HCT116 (cell line): ENCODE measurements around the gene HESX1. TPM values are rescaled to one million over a fixed set of nuclear protein-coding genes. Genes with fewer than 3 reads are reported as not detected.

Experiments used
- ATAC-seq: fragments of 200-7000 bp; cut with Tn5 transposase; 2 replicates; pipeline ENCODE4 v1.9.1; 2020; ENCODE audit warnings: mild to moderate bottlenecking, moderate library complexity
- BruUV-seq: library from RNA; stranded (reverse); fragments of 400-500 nt; replicated peaks from 2 replicates; lab custom pipeline; 2021; lab: Mats Ljungman, UMichigan
- CTCF ChIA-PET: fragments of 300-600 bp; sonication (Branson Sonifier 250); formaldehyde crosslinking; loops from one replicate; lab custom pipeline; 2021; ENCODE audit warnings: antibody characterized with exemption; lab: Charles Lee
- POLR2A ChIA-PET: fragments of 300-600, 350-600 bp; sonication (Branson Sonifier 250); formaldehyde crosslinking; loops from one replicate; lab custom pipeline; 2021; ENCODE audit warnings: antibody characterized with exemption; lab: Charles Lee
- RAD21 ChIA-PET, 2 experiments: fragments of 300-600 bp; sonication (Branson Sonifier 250); formaldehyde crosslinking; loops; one replicate each; lab custom pipeline; 2023; ENCODE audit warnings: low total read pairs in 2 of 2; ENCODE audit not compliant: uncharacterized antibody in 2 of 2, unreplicated experiment in 2 of 2, low non-redundant PET in 1 of 2; lab: Charles Lee
- DNase-seq: peaks from one replicate; pipeline ENCODE4 v3.0.0-alpha.2; 2010; ENCODE audit warnings: low read depth, low spot score
- H2AFZ ChIP-seq: fragments of 200-600 bp; shearing (Covaris generic), sonication (generic); 2 replicates; pipeline ENCODE4 v1.6.1; 2017; ENCODE audit warnings: low read depth, mixed run types, mixed read lengths, antibody characterized with exemption, low read length; ENCODE audit not compliant: poor library complexity, severe bottlenecking
- H3K27ac ChIP-seq: 2 replicates; pipeline ENCODE4 v1.5.1; 2012; ENCODE audit warnings: low read depth, low read length
- H3K27me3 ChIP-seq: fragments of 200-600 bp; sonication (generic); 2 replicates; pipeline ENCODE4 v1.6.1; 2016; ENCODE audit warnings: mixed run types, low read length, mixed read lengths; ENCODE audit not compliant: insufficient read depth
- H3K36me3 ChIP-seq, 2 experiments: fragments of 200-500 bp in 1 of 2; fragments of 200-600 bp in 1 of 2; sonication (Bioruptor generic) in 1 of 2; sonication (generic) in 1 of 2; 2 replicates each; pipeline versions ENCODE4 v1.5.1 to v1.6.1; 2014 to 2016; ENCODE audit warnings: low read length in 2 of 2, inconsistent platforms in 1 of 2, mixed read lengths in 1 of 2, mixed run types in 1 of 2; ENCODE audit not compliant: insufficient read depth in 2 of 2, control insufficient read depth in 1 of 2
- H3K4me1 ChIP-seq, 2 experiments: fragments of 200-600 bp in 1 of 2; sonication (generic) in 1 of 2; 2 replicates each; pipeline versions ENCODE4 v1.5.1 to v1.6.1; 2012 to 2017; ENCODE audit warnings: low read length in 2 of 2, inconsistent platforms in 1 of 2, mild to moderate bottlenecking in 1 of 2, mixed read lengths in 1 of 2, mixed run types in 1 of 2, moderate library complexity in 1 of 2; ENCODE audit not compliant: insufficient read depth in 2 of 2, control insufficient read depth in 1 of 2
- H3K4me2 ChIP-seq: fragments of 200-600 bp; sonication (generic); 2 replicates; pipeline ENCODE4 v1.6.1; 2017; ENCODE audit warnings: mixed run types, low read length, mixed read lengths
- H3K4me3 ChIP-seq, 2 experiments: fragments of 200-600 bp in 1 of 2; sonication (generic) in 1 of 2; replicated peaks in 1 of 2; 2 replicates each; pipeline ENCODE4 v1.5.1; 2011 to 2016; ENCODE audit warnings: low read length in 2 of 2, control low read depth in 1 of 2, low read depth in 1 of 2, mild to moderate bottlenecking in 1 of 2, mixed read lengths in 1 of 2, mixed run types in 1 of 2
- H3K79me2 ChIP-seq: fragments of 200-600 bp; sonication (generic); 2 replicates; pipeline ENCODE4 v1.6.1; 2017; ENCODE audit warnings: mild to moderate bottlenecking, mixed run types, low read length, moderate library complexity, mixed read lengths; ENCODE audit not compliant: insufficient read depth
- H3K9ac ChIP-seq: fragments of 200-600 bp; sonication (generic); 2 replicates; pipeline ENCODE4 v1.6.1; 2016; ENCODE audit warnings: low read length, mixed read lengths
- H3K9me2 ChIP-seq: fragments of 200-600 bp; sonication (generic), shearing (Covaris generic); 2 replicates; pipeline ENCODE4 v1.6.1; 2017; ENCODE audit warnings: mixed run types, mild to moderate bottlenecking, moderate library complexity; ENCODE audit not compliant: insufficient read depth
- H3K9me3 ChIP-seq, 2 experiments: fragments of 200-500 bp in 1 of 2; fragments of 200-600 bp in 1 of 2; sonication (Bioruptor generic) in 1 of 2; sonication (generic) in 1 of 2; 2 replicates each; pipeline ENCODE4 v1.6.1; 2014 to 2017; ENCODE audit warnings: low read length in 2 of 2, mixed read lengths in 2 of 2, inconsistent platforms in 1 of 2, low read depth in 1 of 2, mild to moderate bottlenecking in 1 of 2, mixed run types in 1 of 2, moderate library complexity in 1 of 2; ENCODE audit not compliant: control insufficient read depth in 1 of 2, insufficient read depth in 1 of 2
- H4K20me1 ChIP-seq: fragments of 200-600 bp; sonication (generic), shearing (Covaris generic); 2 replicates; pipeline ENCODE4 v1.6.1; 2017; ENCODE audit warnings: mixed run types, mild to moderate bottlenecking, moderate library complexity; ENCODE audit not compliant: insufficient read depth
- CEBPB ChIP-seq: IDR thresholded peaks from 2 replicates; pipeline ENCODE4 v1.6.1; 2012; ENCODE audit warnings: low read depth
- EGR1 ChIP-seq: IDR thresholded peaks from 2 replicates; pipeline ENCODE4 v1.6.1; 2012; ENCODE audit warnings: low read depth
- EZH2 ChIP-seq: fragments of 200-600 bp; sonication (generic); IDR thresholded peaks from 2 replicates; pipeline ENCODE4 v1.6.1; 2017; ENCODE audit warnings: antibody characterized with exemption, mixed run types
- EZH2phosphoT487 ChIP-seq: fragments of 200-600 bp; IDR thresholded peaks from 2 replicates; pipeline ENCODE4 v1.6.1; 2018; ENCODE audit warnings: antibody characterized with exemption, borderline replicate concordance
- FOSL1 ChIP-seq: IDR thresholded peaks from 2 replicates; pipeline ENCODE4 v1.6.1; 2012; ENCODE audit warnings: low read depth
- POLR2A ChIP-seq: IDR thresholded peaks from 2 replicates; pipeline ENCODE4 v1.7.0; 2011; ENCODE audit warnings: borderline replicate concordance; ENCODE audit not compliant: insufficient read depth, insufficient read length; ENCODE audit errors: extremely low read depth
- POLR2AphosphoS5 ChIP-seq: IDR thresholded peaks from 2 replicates; pipeline ENCODE4 v1.6.1; 2011; ENCODE audit warnings: mild to moderate bottlenecking, low read depth, low read length, moderate library complexity
- RAD21 ChIP-seq: IDR thresholded peaks from 2 replicates; pipeline ENCODE4 v1.6.1; 2012; ENCODE audit warnings: low read depth, mild to moderate bottlenecking
- SIN3A ChIP-seq: IDR thresholded peaks from 2 replicates; pipeline ENCODE4 v1.6.1; 2012; ENCODE audit warnings: low read depth
- SP1 ChIP-seq: IDR thresholded peaks from 2 replicates; pipeline ENCODE4 v1.6.1; 2012; ENCODE audit warnings: low read depth
- SRF ChIP-seq: IDR thresholded peaks from 2 replicates; pipeline ENCODE4 v1.6.1; 2012; ENCODE audit warnings: low read depth
- TCF7L2 ChIP-seq: IDR thresholded peaks from 2 replicates; pipeline ENCODE4 v1.7.0; 2011; ENCODE audit warnings: borderline replicate concordance, inconsistent platforms; ENCODE audit not compliant: insufficient read depth, insufficient read length; ENCODE audit errors: extremely low read depth
- YY1 ChIP-seq: IDR thresholded peaks from 2 replicates; pipeline ENCODE4 v1.6.1; 2011; ENCODE audit warnings: low read length, low read depth, moderate library complexity, mild to moderate bottlenecking; ENCODE audit not compliant: insufficient replicate concordance; ENCODE audit errors: extremely low read depth
- ZFX ChIP-seq: fragments of 450-650 bp; IDR thresholded peaks from 2 replicates; pipeline ENCODE4 v1.6.1; 2017
- ZNF274 ChIP-seq: fragments of 200-500 bp; sonication (Bioruptor generic); IDR thresholded peaks from 2 replicates; pipeline ENCODE4 v1.6.1; 2014; ENCODE audit warnings: mild to moderate bottlenecking, low read depth, low read length, inconsistent platforms
- intact Hi-C: fragments of 100-400 bp; cut with micrococcal nuclease; formaldehyde crosslinking; loops from 2 replicates; pipeline ENCODE4 v1.10.0; 2022
- total RNA-seq: library from RNA; stranded (reverse); gene quantifications from one replicate; pipeline ENCODE4 v1.2.1, GENCODE V29; 2021; ENCODE audit not compliant: unreplicated experiment
- TF ChIP-seq, protein P1 (sequence below), 3 experiments: fragments of 200-600 bp in 1 of 3; sonication (generic) in 1 of 3; IDR thresholded peaks in 2 of 3; conservative IDR thresholded peaks in 1 of 3; 2 replicates each; pipeline ENCODE4 v1.5.1; 2012 to 2017; ENCODE audit warnings: low read depth in 2 of 3, low read length in 2 of 3, antibody characterized with exemption in 1 of 3, borderline replicate concordance in 1 of 3, control low read depth in 1 of 3, mild to moderate bottlenecking in 1 of 3, mixed read lengths in 1 of 3, mixed run types in 1 of 3, moderate library complexity in 1 of 3; ENCODE audit not compliant: insufficient read depth in 1 of 3
- TF ChIP-seq, protein P2 (sequence below): IDR thresholded peaks from 2 replicates; pipeline ENCODE4 v1.6.1; 2011; ENCODE audit warnings: mild to moderate bottlenecking, low read length, moderate library complexity; ENCODE audit not compliant: insufficient replicate concordance; ENCODE audit errors: extremely low read depth
- TF ChIP-seq, protein P3 (sequence below): IDR thresholded peaks from 2 replicates; pipeline ENCODE4 v1.6.1; 2012; ENCODE audit warnings: low read depth
- TF ChIP-seq, protein P4 (sequence below): IDR thresholded peaks from 2 replicates; pipeline ENCODE4 v1.6.1; 2012

Gene HESX1
- total RNA-seq, 1 experiment from 2014 or later, result 2.1 TPM

DNA sequence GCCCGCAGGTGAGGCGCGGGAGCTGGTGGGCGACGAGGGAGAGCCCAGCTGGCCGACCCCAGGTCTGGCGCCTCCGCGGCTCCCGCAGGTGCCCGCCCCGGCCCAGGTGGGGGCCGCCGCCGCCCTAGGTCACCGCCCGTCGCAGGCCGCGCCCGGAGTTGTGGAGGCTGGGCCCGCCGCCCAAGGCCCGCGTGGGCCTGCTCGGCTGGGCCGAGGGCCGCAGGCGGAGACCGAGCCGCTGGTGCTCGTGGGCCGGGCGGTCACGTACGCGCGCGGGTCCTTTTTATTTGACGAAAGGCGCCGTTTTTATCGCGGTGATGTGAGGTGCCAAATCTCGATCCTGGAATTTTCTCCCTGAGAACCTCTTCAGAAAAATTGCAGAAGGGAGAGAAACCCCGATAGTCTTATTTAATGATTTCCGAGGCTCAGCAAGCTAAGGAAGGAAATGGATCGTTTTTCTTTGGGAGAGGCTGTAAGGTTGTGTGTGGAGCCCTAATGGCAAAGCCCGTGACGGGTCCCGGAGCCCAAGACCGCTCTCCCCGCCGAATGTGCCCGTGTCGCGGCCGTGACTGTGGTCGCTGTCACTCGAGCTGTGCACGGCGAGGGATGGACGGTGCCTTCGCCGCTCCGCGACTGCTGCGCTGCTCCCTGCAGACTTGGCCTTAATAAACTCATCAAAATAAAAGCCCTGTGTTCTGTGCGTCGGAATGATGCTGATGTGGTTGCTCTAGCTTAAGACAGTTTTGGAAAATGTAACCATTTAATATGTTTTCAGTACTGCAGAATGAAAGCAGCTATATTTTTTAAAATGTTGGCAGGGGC, 28.4 kb upstream of the HESX1 start:
- Histone ChIP-seq H3K27ac (peak overlapping the region; percentile 81), H3K9me3 (no peaks in the 10 kb centered on the region), H3K27me3 (no peaks in the 10 kb centered on the region), H2AFZ (no peak overlapping the region), H3K4me3 (peak overlapping the region; percentile 70 to 83), H3K9me2 (no peaks in the 10 kb centered on the region), H3K4me2 (peak overlapping the region; percentile 75), H4K20me1 (peaks cover 6% of the 10 kb centered on the region; the same call in 1 of the 2 replicates), H3K36me3 (no peaks in the 10 kb centered on the region), H3K9ac (peak overlapping the region; percentile 72), H3K4me1 (peaks cover 4 to 25% of the 10 kb centered on the region in 2 experiments), H3K79me2 (peaks cover 51% of the 10 kb centered on the region)
- BruUV-seq, result no TSS peak
- RAD21 ChIA-PET, result no interaction called here
- intact Hi-C loops, result loop anchor here (5.0 kb wide), 1 partner anchor 56 kb away; no protein-coding TSS in a partner anchor
- ATAC-seq (peak; percentile 61), DNase-seq (no peak)
- CTCF ChIA-PET, result no interaction called here
- POLR2A ChIA-PET, result interaction anchor here (0.9 kb wide), 2 partner anchors 54 to 429 kb away, joined by 3 read pairs; no protein-coding TSS in a partner anchor
- no peak for TF ChIP-seq YY1
- TF ChIP-seq TCF7L2, result no peak
- TF ChIP-seq, protein P1, sequence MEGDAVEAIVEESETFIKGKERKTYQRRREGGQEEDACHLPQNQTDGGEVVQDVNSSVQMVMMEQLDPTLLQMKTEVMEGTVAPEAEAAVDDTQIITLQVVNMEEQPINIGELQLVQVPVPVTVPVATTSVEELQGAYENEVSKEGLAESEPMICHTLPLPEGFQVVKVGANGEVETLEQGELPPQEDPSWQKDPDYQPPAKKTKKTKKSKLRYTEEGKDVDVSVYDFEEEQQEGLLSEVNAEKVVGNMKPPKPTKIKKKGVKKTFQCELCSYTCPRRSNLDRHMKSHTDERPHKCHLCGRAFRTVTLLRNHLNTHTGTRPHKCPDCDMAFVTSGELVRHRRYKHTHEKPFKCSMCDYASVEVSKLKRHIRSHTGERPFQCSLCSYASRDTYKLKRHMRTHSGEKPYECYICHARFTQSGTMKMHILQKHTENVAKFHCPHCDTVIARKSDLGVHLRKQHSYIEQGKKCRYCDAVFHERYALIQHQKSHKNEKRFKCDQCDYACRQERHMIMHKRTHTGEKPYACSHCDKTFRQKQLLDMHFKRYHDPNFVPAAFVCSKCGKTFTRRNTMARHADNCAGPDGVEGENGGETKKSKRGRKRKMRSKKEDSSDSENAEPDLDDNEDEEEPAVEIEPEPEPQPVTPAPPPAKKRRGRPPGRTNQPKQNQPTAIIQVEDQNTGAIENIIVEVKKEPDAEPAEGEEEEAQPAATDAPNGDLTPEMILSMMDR (IDR thresholded peaks at IDR 0.05 in 2 of 3, conservative IDR thresholded peaks at IDR 0.05 in 1 of 3; ENCODE audit: borderline replicate concordance in 1 of 3, insufficient read depth in 1 of 3, low read depth in 2 of 3, low read length in 2 of 3), result no peak
- TF ChIP-seq, protein P2, sequence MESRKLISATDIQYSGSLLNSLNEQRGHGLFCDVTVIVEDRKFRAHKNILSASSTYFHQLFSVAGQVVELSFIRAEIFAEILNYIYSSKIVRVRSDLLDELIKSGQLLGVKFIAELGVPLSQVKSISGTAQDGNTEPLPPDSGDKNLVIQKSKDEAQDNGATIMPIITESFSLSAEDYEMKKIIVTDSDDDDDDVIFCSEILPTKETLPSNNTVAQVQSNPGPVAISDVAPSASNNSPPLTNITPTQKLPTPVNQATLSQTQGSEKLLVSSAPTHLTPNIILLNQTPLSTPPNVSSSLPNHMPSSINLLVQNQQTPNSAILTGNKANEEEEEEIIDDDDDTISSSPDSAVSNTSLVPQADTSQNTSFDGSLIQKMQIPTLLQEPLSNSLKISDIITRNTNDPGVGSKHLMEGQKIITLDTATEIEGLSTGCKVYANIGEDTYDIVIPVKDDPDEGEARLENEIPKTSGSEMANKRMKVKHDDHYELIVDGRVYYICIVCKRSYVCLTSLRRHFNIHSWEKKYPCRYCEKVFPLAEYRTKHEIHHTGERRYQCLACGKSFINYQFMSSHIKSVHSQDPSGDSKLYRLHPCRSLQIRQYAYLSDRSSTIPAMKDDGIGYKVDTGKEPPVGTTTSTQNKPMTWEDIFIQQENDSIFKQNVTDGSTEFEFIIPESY, result no peak
- TF ChIP-seq SP1, result no peak
- no peak for TF ChIP-seq POLR2AphosphoS5
- TF ChIP-seq EGR1, result no peak
- TF ChIP-seq EZH2, result no peak
- no peak for TF ChIP-seq RAD21
- TF ChIP-seq, protein P3, sequence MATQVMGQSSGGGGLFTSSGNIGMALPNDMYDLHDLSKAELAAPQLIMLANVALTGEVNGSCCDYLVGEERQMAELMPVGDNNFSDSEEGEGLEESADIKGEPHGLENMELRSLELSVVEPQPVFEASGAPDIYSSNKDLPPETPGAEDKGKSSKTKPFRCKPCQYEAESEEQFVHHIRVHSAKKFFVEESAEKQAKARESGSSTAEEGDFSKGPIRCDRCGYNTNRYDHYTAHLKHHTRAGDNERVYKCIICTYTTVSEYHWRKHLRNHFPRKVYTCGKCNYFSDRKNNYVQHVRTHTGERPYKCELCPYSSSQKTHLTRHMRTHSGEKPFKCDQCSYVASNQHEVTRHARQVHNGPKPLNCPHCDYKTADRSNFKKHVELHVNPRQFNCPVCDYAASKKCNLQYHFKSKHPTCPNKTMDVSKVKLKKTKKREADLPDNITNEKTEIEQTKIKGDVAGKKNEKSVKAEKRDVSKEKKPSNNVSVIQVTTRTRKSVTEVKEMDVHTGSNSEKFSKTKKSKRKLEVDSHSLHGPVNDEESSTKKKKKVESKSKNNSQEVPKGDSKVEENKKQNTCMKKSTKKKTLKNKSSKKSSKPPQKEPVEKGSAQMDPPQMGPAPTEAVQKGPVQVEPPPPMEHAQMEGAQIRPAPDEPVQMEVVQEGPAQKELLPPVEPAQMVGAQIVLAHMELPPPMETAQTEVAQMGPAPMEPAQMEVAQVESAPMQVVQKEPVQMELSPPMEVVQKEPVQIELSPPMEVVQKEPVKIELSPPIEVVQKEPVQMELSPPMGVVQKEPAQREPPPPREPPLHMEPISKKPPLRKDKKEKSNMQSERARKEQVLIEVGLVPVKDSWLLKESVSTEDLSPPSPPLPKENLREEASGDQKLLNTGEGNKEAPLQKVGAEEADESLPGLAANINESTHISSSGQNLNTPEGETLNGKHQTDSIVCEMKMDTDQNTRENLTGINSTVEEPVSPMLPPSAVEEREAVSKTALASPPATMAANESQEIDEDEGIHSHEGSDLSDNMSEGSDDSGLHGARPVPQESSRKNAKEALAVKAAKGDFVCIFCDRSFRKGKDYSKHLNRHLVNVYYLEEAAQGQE, result no peak
- TF ChIP-seq SIN3A, result peak; percentile 12
- TF ChIP-seq SRF, result no peak
- no peak for TF ChIP-seq CEBPB
- TF ChIP-seq EZH2phosphoT487, result no peak
- peak; percentile 98 for TF ChIP-seq ZFX
- TF ChIP-seq POLR2A, result no peak
- TF ChIP-seq, protein P4, sequence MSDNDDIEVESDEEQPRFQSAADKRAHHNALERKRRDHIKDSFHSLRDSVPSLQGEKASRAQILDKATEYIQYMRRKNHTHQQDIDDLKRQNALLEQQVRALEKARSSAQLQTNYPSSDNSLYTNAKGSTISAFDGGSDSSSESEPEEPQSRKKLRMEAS, result peak; percentile 24; the same call in 1 of the 2 replicates
- TF ChIP-seq ZNF274, result no peak
- no peak for TF ChIP-seq FOSL1
- TF ChIP-seq, all 23 proteins: peak for 3
